ENCODE measurements around the gene HSD17B8.

The HSD17B8 gene

DNA sequence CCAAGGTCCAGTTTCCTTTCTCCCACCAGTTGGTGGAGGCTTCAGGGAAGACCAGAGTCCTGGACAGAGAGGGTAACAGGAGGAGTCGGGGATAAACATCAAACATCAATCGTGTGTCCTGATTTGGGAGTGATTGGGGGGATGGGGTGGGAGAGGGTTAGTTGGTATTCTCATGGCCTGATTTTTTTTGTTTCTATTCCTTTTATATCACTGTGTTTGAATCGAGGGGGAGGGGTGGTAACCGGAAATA lies 365 bp upstream of the HSD17B8 start:
- Mint-ChIP-seq H3K27me3 (ENCODE audit: low read depth, poor library complexity) (peaks cover 18% of the 10 kb centered on the region), H3K4me3 (peak overlapping the region; percentile 90), H3K36me3 (ENCODE audit: low read depth) (peaks cover 21% of the 10 kb centered on the region), H3K9me3 (no peaks in the 10 kb centered on the region), H3K27ac (no peak overlapping the region), H3K4me1 (peaks cover 72% of the 10 kb centered on the region)
- TF ChIP-seq, protein P1, sequence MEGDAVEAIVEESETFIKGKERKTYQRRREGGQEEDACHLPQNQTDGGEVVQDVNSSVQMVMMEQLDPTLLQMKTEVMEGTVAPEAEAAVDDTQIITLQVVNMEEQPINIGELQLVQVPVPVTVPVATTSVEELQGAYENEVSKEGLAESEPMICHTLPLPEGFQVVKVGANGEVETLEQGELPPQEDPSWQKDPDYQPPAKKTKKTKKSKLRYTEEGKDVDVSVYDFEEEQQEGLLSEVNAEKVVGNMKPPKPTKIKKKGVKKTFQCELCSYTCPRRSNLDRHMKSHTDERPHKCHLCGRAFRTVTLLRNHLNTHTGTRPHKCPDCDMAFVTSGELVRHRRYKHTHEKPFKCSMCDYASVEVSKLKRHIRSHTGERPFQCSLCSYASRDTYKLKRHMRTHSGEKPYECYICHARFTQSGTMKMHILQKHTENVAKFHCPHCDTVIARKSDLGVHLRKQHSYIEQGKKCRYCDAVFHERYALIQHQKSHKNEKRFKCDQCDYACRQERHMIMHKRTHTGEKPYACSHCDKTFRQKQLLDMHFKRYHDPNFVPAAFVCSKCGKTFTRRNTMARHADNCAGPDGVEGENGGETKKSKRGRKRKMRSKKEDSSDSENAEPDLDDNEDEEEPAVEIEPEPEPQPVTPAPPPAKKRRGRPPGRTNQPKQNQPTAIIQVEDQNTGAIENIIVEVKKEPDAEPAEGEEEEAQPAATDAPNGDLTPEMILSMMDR (IDR thresholded peaks at IDR 0.05), result no peak
- no peak for DNase-seq

- Mint-ChIP-seq H3K27ac (peak overlapping the region; percentile 81), H3K9me3 (no peaks in the 10 kb centered on the region), H3K27me3 (ENCODE audit: low read depth, poor library complexity) (peaks cover 25% of the 10 kb centered on the region), H3K4me1 (peaks cover 79% of the 10 kb centered on the region), H3K4me3 (peak overlapping the region; percentile 90), H3K36me3 (ENCODE audit: low read depth) (peaks cover 33% of the 10 kb centered on the region)
- no peak for DNase-seq
- TF ChIP-seq, protein P1 (IDR thresholded peaks at IDR 0.05), result no peak
Observed at GRCh38 chr6:33205191-33206026, 954 bp downstream of the HSD17B8 start.

- TF ChIP-seq, protein P1 (IDR thresholded peaks at IDR 0.05), result no peak
Observed at GRCh38 chr6:33206027-33206863, 1.8 kb downstream of the HSD17B8 start.

DNA sequence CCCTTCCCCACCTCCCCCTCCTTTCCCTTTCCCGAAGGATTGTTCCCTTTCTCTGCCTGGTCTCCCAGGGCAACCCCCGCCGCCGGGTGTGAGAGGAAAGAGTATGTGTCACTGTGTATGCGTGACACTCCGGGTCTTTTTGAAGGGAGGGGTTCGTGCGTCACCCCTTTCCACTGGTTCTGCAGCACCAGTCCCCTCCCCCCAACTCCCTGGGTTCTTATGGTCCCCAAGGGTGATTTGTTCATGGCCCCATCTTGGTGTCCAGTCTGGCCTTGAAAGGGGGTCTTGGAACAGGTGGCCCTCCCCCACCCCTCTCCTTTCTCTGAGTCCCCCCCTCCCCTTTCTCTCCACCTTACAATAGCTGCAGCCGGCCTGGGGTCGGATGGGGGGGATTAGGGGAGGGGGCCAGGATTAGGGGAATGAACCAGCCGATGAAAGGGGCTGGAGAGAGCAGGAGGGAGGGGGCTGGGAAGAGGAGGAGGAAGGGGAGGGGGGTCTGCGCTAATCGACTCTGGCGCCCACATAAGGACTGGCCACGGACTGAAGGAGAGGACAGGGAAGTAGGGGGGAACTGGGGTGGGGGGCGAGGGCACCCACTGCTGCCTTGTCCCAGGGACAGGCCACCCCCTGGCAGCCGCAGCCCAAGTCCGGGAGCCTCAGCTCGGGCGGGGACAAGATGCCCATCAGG lies 2.6 kb downstream of the HSD17B8 start:
- H3K27me3 Mint-ChIP-seq (ENCODE audit: low read depth, poor library complexity), result peaks cover 35% of the 10 kb centered on the region
- DNase-seq, result peak; percentile 56
- H3K4me3 Mint-ChIP-seq, result peak overlapping the region; percentile 90
- H3K27ac Mint-ChIP-seq, result no peak overlapping the region
- H3K4me1 Mint-ChIP-seq, result peaks cover 73% of the 10 kb centered on the region
- H3K36me3 Mint-ChIP-seq (ENCODE audit: low read depth), result peaks cover 34% of the 10 kb centered on the region
- TF ChIP-seq, protein P1 (IDR thresholded peaks at IDR 0.05), result no peak
- no peaks in the 10 kb centered on the region for H3K9me3 Mint-ChIP-seq

More at GRCh38 chr6:33206027-33206863, 1.8 kb downstream of the HSD17B8 start:
- peaks cover 34% of the 10 kb centered on the region for H3K36me3 Mint-ChIP-seq (ENCODE audit: low read depth)
- H3K27me3 Mint-ChIP-seq (ENCODE audit: low read depth, poor library complexity), result peaks cover 28% of the 10 kb centered on the region
- no peaks in the 10 kb centered on the region for H3K9me3 Mint-ChIP-seq
- H3K27ac Mint-ChIP-seq, result no peak overlapping the region
- H3K4me3 Mint-ChIP-seq, result peak overlapping the region; percentile 90
- H3K4me1 Mint-ChIP-seq, result peaks cover 77% of the 10 kb centered on the region
- no peak for DNase-seq

DNA sequence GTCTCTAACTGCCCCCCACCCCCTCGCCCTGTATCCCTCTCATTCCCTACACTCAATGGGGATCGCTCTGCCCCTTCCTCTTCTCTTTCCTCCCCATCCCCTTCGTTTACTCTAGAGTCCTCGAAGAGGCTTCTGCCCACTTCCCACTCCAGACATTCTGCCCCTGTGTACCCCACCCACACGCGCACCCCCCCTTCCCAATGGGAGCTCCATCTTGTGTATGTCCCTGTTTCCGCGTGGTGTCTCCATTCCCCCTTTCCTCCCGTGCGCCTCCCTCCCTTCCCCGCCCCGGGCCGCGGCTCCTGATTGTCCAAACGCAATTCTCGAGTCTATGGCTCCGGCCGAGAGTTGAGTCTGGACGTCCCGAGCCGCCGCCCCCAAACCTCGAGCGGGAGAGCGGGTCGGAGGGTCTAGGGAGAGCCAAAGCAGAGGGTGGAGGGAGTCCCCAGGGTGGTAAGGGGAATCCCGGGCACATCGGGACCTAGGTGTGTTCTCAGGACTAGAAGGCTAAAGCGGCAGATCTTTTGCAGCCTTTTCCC lies 3.2 kb downstream of the HSD17B8 start:
- Mint-ChIP-seq H3K27me3 (ENCODE audit: low read depth, poor library complexity) (peaks cover 41% of the 10 kb centered on the region), H3K4me3 (peak overlapping the region; percentile 90), H3K36me3 (ENCODE audit: low read depth) (peaks cover 31% of the 10 kb centered on the region), H3K4me1 (peaks cover 73% of the 10 kb centered on the region), H3K27ac (peak overlapping the region; percentile 93), H3K9me3 (no peaks in the 10 kb centered on the region)
- TF ChIP-seq, protein P1 (IDR thresholded peaks at IDR 0.05), result no peak
- peak; percentile 66 for DNase-seq

All from nephron progenitor cell (in vitro differentiated cells).